GM23338 (cell line): Measurements from ENCODE around the gene C5orf58. TPM values are rescaled to one million over a fixed set of nuclear protein-coding genes. Genes with fewer than 3 reads are reported as not detected.

ENCODE experiments used
- ATAC-seq: fragments of 200-7000 bp; cut with Tn5 transposase; 3 replicates; pipeline ENCODE4 v1.9.1; 2020
- DNase-seq: peaks from one replicate; pipeline ENCODE4 v3.0.0-alpha.2; 2015; ENCODE audit warnings: low spot score
- H2AFZ ChIP-seq: fragments of 200-600 bp; sonication (generic); 2 replicates; pipeline ENCODE4 v1.8.0; 2016; ENCODE audit warnings: antibody characterized with exemption, mild to moderate bottlenecking, moderate library complexity
- H3F3A ChIP-seq: fragments of 200-600 bp; sonication (generic); replicated peaks from 2 replicates; pipeline ENCODE4 v1.8.0; 2017; ENCODE audit warnings: antibody characterized with exemption, mixed run types, low read depth
- H3K27ac ChIP-seq: fragments of 200-600 bp; sonication (generic); 2 replicates; pipeline ENCODE4 v1.6.1; 2016; ENCODE audit warnings: low read depth
- H3K27me3 ChIP-seq: fragments of 200-600 bp; sonication (generic); 2 replicates; pipeline ENCODE4 v1.8.0; 2016; ENCODE audit warnings: mild to moderate bottlenecking, mixed run types, moderate library complexity; ENCODE audit not compliant: insufficient read depth
- H3K36me3 ChIP-seq: fragments of 200-600 bp; sonication (generic); 2 replicates; pipeline ENCODE4 v1.8.0; 2016; ENCODE audit warnings: mild to moderate bottlenecking; ENCODE audit not compliant: insufficient read depth
- H3K4me1 ChIP-seq: fragments of 200-600 bp; sonication (generic); 2 replicates; pipeline ENCODE4 v1.8.0; 2016; ENCODE audit warnings: mild to moderate bottlenecking, moderate library complexity; ENCODE audit not compliant: insufficient read depth
- H3K4me2 ChIP-seq: fragments of 200-600 bp; sonication (generic); 2 replicates; pipeline ENCODE4 v1.7.1; 2017; ENCODE audit warnings: mixed run types
- H3K4me3 ChIP-seq: fragments of 200-600 bp; sonication (generic); 2 replicates; pipeline ENCODE4 v1.6.1; 2016; ENCODE audit warnings: mixed run types
- H3K79me2 ChIP-seq: fragments of 200-600 bp; sonication (generic); replicated peaks from 2 replicates; pipeline ENCODE4 v1.8.0; 2017; ENCODE audit warnings: mild to moderate bottlenecking; ENCODE audit not compliant: insufficient read depth
- H3K9me2 ChIP-seq: fragments of 200-600 bp; sonication (generic); 2 replicates; pipeline ENCODE4 v1.8.0; 2017; ENCODE audit not compliant: insufficient read depth
- H4K20me1 ChIP-seq: fragments of 200-600 bp; sonication (generic); replicated peaks from 2 replicates; pipeline ENCODE4 v1.8.0; 2017; ENCODE audit warnings: mild to moderate bottlenecking; ENCODE audit not compliant: insufficient read depth
- H3K27ac Mint-ChIP-seq: 2 replicates; pipeline ENCODE4 v1.8.0; 2020; ENCODE audit warnings: inconsistent platforms, mild to moderate bottlenecking, moderate library complexity, mixed read lengths
- H3K27me3 Mint-ChIP-seq: 3 replicates; pipeline ENCODE4 v1.8.0; 2022; ENCODE audit warnings: low read depth, mild to moderate bottlenecking, moderate library complexity, mixed read lengths, inconsistent platforms; ENCODE audit not compliant: insufficient read depth, poor library complexity
- H3K36me3 Mint-ChIP-seq: 3 replicates; pipeline ENCODE4 v1.8.0; 2021; ENCODE audit warnings: low read depth, mild to moderate bottlenecking, inconsistent platforms, moderate library complexity, mixed read lengths
- H3K4me1 Mint-ChIP-seq: 3 replicates; pipeline ENCODE4 v1.8.0; 2020; ENCODE audit warnings: mild to moderate bottlenecking, inconsistent platforms, mixed read lengths
- H3K4me3 Mint-ChIP-seq: 3 replicates; pipeline ENCODE4 v1.8.0; 2021; ENCODE audit warnings: moderate library complexity, mild to moderate bottlenecking, inconsistent platforms, mixed read lengths
- H3K9me3 Mint-ChIP-seq: 3 replicates; pipeline ENCODE4 v1.8.0; 2020; ENCODE audit warnings: moderate library complexity, mild to moderate bottlenecking, inconsistent platforms, mixed read lengths
- ETS1 ChIP-seq: IDR thresholded peaks from 2 replicates; pipeline ENCODE4 v1.6.1; 2016; ENCODE audit warnings: antibody characterized with exemption
- EZH2 ChIP-seq: fragments of 200-600 bp; sonication (generic); IDR thresholded peaks from one replicate; pipeline ENCODE4 v1.8.0; 2017; ENCODE audit warnings: antibody characterized with exemption, mild to moderate bottlenecking, low read depth; ENCODE audit not compliant: unreplicated experiment
- EZH2phosphoT487 ChIP-seq: fragments of 200-600 bp; sonication (generic); IDR thresholded peaks from one replicate; pipeline ENCODE4 v1.8.1; 2018; ENCODE audit warnings: antibody characterized with exemption; ENCODE audit not compliant: unreplicated experiment
- JUNB ChIP-seq: IDR thresholded peaks from one replicate; pipeline ENCODE4 v1.6.1; 2016; ENCODE audit warnings: antibody characterized with exemption; ENCODE audit not compliant: unreplicated experiment
- NANOG ChIP-seq: IDR thresholded peaks from 2 replicates; pipeline ENCODE4 v1.6.1; 2016; ENCODE audit warnings: antibody characterized with exemption, borderline replicate concordance
- POLR2AphosphoS5 ChIP-seq: IDR thresholded peaks from 2 replicates; pipeline ENCODE4 v1.6.1; 2016; ENCODE audit warnings: antibody characterized with exemption, low read depth
- REST ChIP-seq: IDR thresholded peaks from one replicate; pipeline ENCODE4 v1.6.1; 2018; ENCODE audit warnings: antibody characterized with exemption; ENCODE audit not compliant: unreplicated experiment
- ZNF114 ChIP-seq: fragments of 250-450 bp; sonication (Bioruptor Pico); IDR thresholded peaks from 2 replicates; pipeline ENCODE4 v1.5.0; 2020; ENCODE audit warnings: mild to moderate bottlenecking, moderate library complexity
- polyA plus RNA-seq: library from polyadenylated mRNA; unstranded; fragments of >200 nt; fragmentation: Nextera tagmentation; extraction: Ambion mirVana; gene quantifications from 2 replicates; pipeline ENCODE4 v1.2.1, GENCODE V29; 2016
- total RNA-seq: library from RNA; depleted of rRNA; stranded (reverse); fragments of >200 nt; shearing (Covaris generic); gene quantifications from 2 replicates; pipeline ENCODE4 v1.2.3, GENCODE V29; 2014

C5orf58 gene
- total and polyA plus RNA-seq, 2 experiments from 2014 or later, result 1.0 to 9.1 TPM

DNA sequence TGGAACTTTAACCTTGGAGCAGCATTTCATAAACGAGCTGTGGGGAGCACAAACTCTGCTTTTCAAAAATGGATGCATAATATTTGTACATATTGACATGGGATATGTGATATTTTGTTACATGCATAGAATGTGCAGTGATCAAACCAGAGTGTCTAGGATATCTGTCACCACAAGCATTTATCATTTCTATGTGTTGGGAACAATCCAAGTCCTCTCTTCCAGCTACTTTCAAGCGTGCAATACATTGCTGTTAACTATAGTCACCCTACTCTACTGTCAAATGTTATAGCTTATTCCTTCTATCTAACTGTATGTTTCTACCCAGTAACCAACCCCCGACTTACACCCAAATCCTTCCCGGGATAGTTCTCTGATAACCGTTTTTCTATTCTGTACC, 15.0 kb upstream of the C5orf58 start (continued):
- no peak for TF ChIP-seq EZH2phosphoT487
- no peak for TF ChIP-seq JUNB
- TF ChIP-seq ETS1, result no peak
- TF ChIP-seq EZH2, result no peak
- no peak for TF ChIP-seq REST

DNA sequence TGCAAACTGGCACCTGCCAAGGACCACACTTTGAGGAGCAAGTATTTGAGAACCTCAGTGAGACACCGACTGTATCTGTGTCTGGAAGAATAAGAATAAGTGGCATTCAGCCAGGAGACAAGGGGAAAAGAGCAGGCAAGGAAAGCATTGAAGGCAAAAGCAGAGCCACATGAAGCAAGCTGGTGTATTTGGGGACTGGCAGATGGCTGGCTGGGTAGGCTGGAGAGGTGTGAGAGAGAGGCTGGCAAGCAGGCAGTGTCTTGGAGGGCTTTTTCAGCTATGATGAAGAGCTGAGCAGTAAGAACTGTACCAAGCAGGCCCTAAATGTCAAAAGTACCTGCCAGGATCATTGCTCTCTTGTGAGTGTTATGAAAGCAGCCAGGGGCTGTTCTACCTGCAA, 14.1 kb upstream of the C5orf58 start:
- Mint-ChIP-seq H3K4me1 (peaks cover 30% of the 10 kb centered on the region), H3K9me3 (no peaks in the 10 kb centered on the region), H3K27ac (no peak overlapping the region), H3K36me3 (no peaks in the 10 kb centered on the region), H3K4me3 (no peak overlapping the region), H3K27me3 (peaks cover 2% of the 10 kb centered on the region)
- H4K20me1 ChIP-seq, result no peaks in the 10 kb centered on the region
- H3K27ac ChIP-seq, result no peak overlapping the region
- H3K79me2 ChIP-seq, result no peaks in the 10 kb centered on the region
- no peaks in the 10 kb centered on the region for H3K9me2 ChIP-seq
- DNase-seq, result no peak
- H3F3A ChIP-seq, result no peaks in the 10 kb centered on the region
- H3K4me2 ChIP-seq, result no peak overlapping the region
- ATAC-seq, result no peak
- no peaks in the 10 kb centered on the region for H3K27me3 ChIP-seq
- TF ChIP-seq POLR2AphosphoS5 (no peak), NANOG (no peak), ZNF114 (CRISPR knock-in tag) (no peak)
- no peak overlapping the region for H3K4me3 ChIP-seq
- H3K4me1 ChIP-seq, result peaks cover 18% of the 10 kb centered on the region; the same call in 1 of the 2 replicates
- no peak overlapping the region for H2AFZ ChIP-seq
- H3K36me3 ChIP-seq, result no peaks in the 10 kb centered on the region

DNA sequence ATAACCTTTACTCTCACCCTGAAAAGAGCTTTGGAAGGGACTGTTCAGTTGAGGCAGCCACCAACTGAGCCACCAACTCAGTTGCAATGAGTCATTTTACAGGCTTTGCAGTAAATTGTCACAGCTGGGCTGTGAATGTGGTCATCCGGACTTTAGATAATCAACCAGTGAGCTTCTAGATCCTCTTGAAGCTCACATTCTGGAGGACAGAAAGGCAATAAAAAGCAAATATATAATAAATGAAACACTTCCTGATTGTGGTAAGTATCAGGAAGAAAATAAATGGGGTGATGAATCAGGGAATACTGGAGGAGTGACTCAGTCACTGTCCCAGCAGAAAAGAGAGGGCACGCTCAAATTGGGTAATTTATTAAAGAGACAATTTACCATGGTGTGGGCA, 13.2 kb upstream of the C5orf58 start:
- Histone ChIP-seq H3K4me1 (peaks cover 19% of the 10 kb centered on the region; the same call in 1 of the 2 replicates), H3F3A (no peaks in the 10 kb centered on the region), H3K36me3 (no peaks in the 10 kb centered on the region), H3K27me3 (no peaks in the 10 kb centered on the region), H2AFZ (no peak overlapping the region), H3K27ac (no peak overlapping the region), H3K4me2 (no peak overlapping the region), H3K4me3 (no peak overlapping the region), H3K79me2 (no peaks in the 10 kb centered on the region), H4K20me1 (no peaks in the 10 kb centered on the region), H3K9me2 (no peaks in the 10 kb centered on the region)
- ATAC-seq (no peak), DNase-seq (no peak)
- Mint-ChIP-seq H3K27ac (no peak overlapping the region), H3K27me3 (peaks cover 2% of the 10 kb centered on the region), H3K9me3 (no peaks in the 10 kb centered on the region), H3K36me3 (no peaks in the 10 kb centered on the region), H3K4me1 (peaks cover 36% of the 10 kb centered on the region), H3K4me3 (no peak overlapping the region)
- TF ChIP-seq EZH2, result no peak
